CD4-positive, alpha-beta T cell (primary cell): Measurements from ENCODE around the gene ARHGEF28. TPM values are rescaled to one million over a fixed set of nuclear protein-coding genes. Genes with fewer than 3 reads are reported as not detected.

ENCODE experiments used
- ATAC-seq: fragments of 200-7000 bp; cut with Tn5 transposase; one replicate; pipeline ENCODE4 v1.10.0; 2022; ENCODE audit warnings: mild to moderate bottlenecking; ENCODE audit not compliant: poor library complexity
- CTCF ChIA-PET: fragments of 350-600 bp; sonication (Branson Sonifier 250); formaldehyde crosslinking; loops from one replicate; lab custom pipeline; 2021; ENCODE audit warnings: antibody characterized with exemption, inconsistent platforms; lab: Charles Lee
- POLR2A ChIA-PET: fragments of 350-600 bp; sonication (Branson Sonifier 250); formaldehyde crosslinking; loops from one replicate; lab custom pipeline; 2021; ENCODE audit warnings: antibody characterized with exemption, inconsistent platforms; lab: Charles Lee
- DNase-seq, 14 experiments: peaks; one replicate each; pipeline ENCODE4 v3.0.0-alpha.2; 2013 to 2020; ENCODE audit warnings: mixed read lengths in 2 of 14
- H3K27ac ChIP-seq, 2 donors: one replicate each; pipeline versions ENCODE4 v1.5.1 to v1.7.0; 2013; ENCODE audit warnings: low read length in 2 of 2, low read depth in 1 of 2, mild to moderate bottlenecking in 1 of 2
- H3K27me3 ChIP-seq, 2 experiments: 1 replicate in 1 of 2; 2 replicates in 1 of 2; pipeline versions ENCODE4 v1.6.1 to v1.7.0; 2013; ENCODE audit warnings: low read length in 2 of 2, control low read depth in 1 of 2, mild to moderate bottlenecking in 1 of 2, moderate library complexity in 1 of 2; ENCODE audit not compliant: insufficient read depth in 2 of 2, control insufficient read depth in 1 of 2
- H3K36me3 ChIP-seq: one replicate; pipeline ENCODE4 v1.6.1; 2013; ENCODE audit warnings: low read length, control low read depth; ENCODE audit not compliant: insufficient read depth
- H3K4me1 ChIP-seq: one replicate; pipeline ENCODE4 v1.6.1; 2013; ENCODE audit warnings: low read length, control low read depth; ENCODE audit not compliant: insufficient read depth
- H3K4me3 ChIP-seq: one replicate; pipeline ENCODE4 v1.5.1; 2013; ENCODE audit warnings: mild to moderate bottlenecking, low read length, moderate library complexity
- H3K9me3 ChIP-seq, 2 experiments: 1 replicate in 1 of 2; 2 replicates in 1 of 2; pipeline versions ENCODE4 v1.6.1 to v1.7.0; 2013; ENCODE audit warnings: low read length in 2 of 2, mild to moderate bottlenecking in 2 of 2, control low read depth in 1 of 2, moderate library complexity in 1 of 2; ENCODE audit not compliant: control insufficient read depth in 1 of 2, insufficient read depth in 1 of 2
- H3K27ac Mint-ChIP-seq: one replicate; pipeline ENCODE4 v1.8.0; 2020; ENCODE audit warnings: mixed read lengths
- H3K27me3 Mint-ChIP-seq: one replicate; pipeline ENCODE4 v1.8.0; 2021; ENCODE audit warnings: mixed read lengths
- H3K36me3 Mint-ChIP-seq: one replicate; pipeline ENCODE4 v1.8.0; 2021; ENCODE audit warnings: low read depth, mixed read lengths
- H3K4me1 Mint-ChIP-seq: one replicate; pipeline ENCODE4 v1.8.0; 2021; ENCODE audit warnings: low read depth, mixed read lengths
- H3K4me3 Mint-ChIP-seq: one replicate; pipeline ENCODE4 v1.8.0; 2020; ENCODE audit warnings: mild to moderate bottlenecking, mixed read lengths
- H3K9me3 Mint-ChIP-seq: one replicate; pipeline ENCODE4 v1.8.0; 2020; ENCODE audit warnings: mixed read lengths
- CTCF ChIP-seq: fragments of 200-600 bp; IDR thresholded peaks from one replicate; pipeline ENCODE4 v1.8.0; 2022; ENCODE audit warnings: antibody characterized with exemption, mild to moderate bottlenecking
- intact Hi-C, 2 experiments: fragments of 100-400 bp; cut with DNase I in 1 of 2; cut with micrococcal nuclease in 1 of 2; formaldehyde crosslinking; loops; one replicate each; pipeline versions ENCODE4 v1.15.1 to v1.9.0; 2023 to 2025; cut with DNase I, micrococcal nuclease
- total RNA-seq, 174 experiments: library from RNA in 2 of 174; stranded (reverse) in 2 of 174; gene quantifications; one replicate each; pipeline ENCODE4 v1.2.3 and lab custom pipeline; 2021 to 2026

ARHGEF28 gene
- total RNA-seq, 2 experiments from 2014 or later = not detected

GRCh38 chr5:73858776-73859175 is 232.8 kb downstream of the ARHGEF28 start:
- no peaks in the 10 kb centered on the region for H3K9me3 Mint-ChIP-seq
- no peaks in the 10 kb centered on the region for H3K36me3 Mint-ChIP-seq
- H3K36me3 ChIP-seq = no peaks in the 10 kb centered on the region
- ChIA-PET POLR2A (no interaction called here), CTCF (no interaction called here)
- no peak overlapping the region for H3K4me3 Mint-ChIP-seq
- no peaks in the 10 kb centered on the region for H3K4me1 ChIP-seq
- ATAC-seq (no peak), DNase-seq (no peak)
- intact Hi-C loops = no loop called here
- no peaks in the 10 kb centered on the region for H3K4me1 Mint-ChIP-seq
- H3K4me3 ChIP-seq = no peak overlapping the region
- H3K9me3 ChIP-seq = no peaks in the 10 kb centered on the region
- no peak overlapping the region for H3K27ac Mint-ChIP-seq
- no peak overlapping the region for H3K27ac ChIP-seq
- TF ChIP-seq CTCF = no peak
- peaks cover 27% of the 10 kb centered on the region for H3K27me3 Mint-ChIP-seq
- peaks cover 0 to 4% of the 10 kb centered on the region in 2 experiments for H3K27me3 ChIP-seq

DNA sequence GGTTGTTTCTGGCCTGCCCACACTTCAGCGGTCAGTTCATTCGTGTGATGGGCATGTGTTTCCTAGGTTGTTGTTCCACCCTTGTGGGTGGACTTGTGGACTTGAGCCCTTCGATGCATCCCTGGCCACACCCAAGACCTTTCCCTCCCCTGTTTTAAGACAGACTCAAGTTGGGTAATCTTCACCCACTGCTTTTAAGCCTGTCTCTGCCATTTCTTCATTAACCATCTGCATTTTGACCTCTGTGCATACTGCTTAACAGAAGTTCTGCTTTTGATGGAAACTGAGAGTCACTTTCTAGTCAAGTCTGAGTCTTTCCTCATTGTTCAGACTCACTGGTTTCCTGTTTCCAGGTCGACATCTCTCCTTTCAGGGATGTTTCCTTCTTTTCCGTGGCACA is 233.7 kb downstream of the ARHGEF28 start:
- Mint-ChIP-seq H3K27ac (no peak overlapping the region), H3K36me3 (no peaks in the 10 kb centered on the region), H3K4me3 (no peak overlapping the region), H3K9me3 (no peaks in the 10 kb centered on the region), H3K4me1 (no peaks in the 10 kb centered on the region), H3K27me3 (peaks cover 29% of the 10 kb centered on the region)
- DNase-seq (peak in 3 of 14 experiments; percentile 4 to 7 (median 5)), ATAC-seq (no peak)
- Histone ChIP-seq H3K9me3 (no peaks in the 10 kb centered on the region), H3K4me1 (no peaks in the 10 kb centered on the region), H3K4me3 (no peak overlapping the region), H3K36me3 (no peaks in the 10 kb centered on the region), H3K27ac (no peak overlapping the region), H3K27me3 (peaks cover 4% of the 10 kb centered on the region in 2 experiments)
- CTCF ChIA-PET = no interaction called here
- TF ChIP-seq CTCF = no peak
- intact Hi-C loops = no loop called here
- POLR2A ChIA-PET = no interaction called here

GRCh38 chr5:73861313-73861988 is 235.5 kb downstream of the ARHGEF28 start:
- Histone ChIP-seq H3K4me3 (no peak overlapping the region), H3K4me1 (no peaks in the 10 kb centered on the region), H3K36me3 (no peaks in the 10 kb centered on the region), H3K27me3 (peaks cover 4 to 13% of the 10 kb centered on the region in 2 experiments), H3K9me3 (no peaks in the 10 kb centered on the region), H3K27ac (no peak overlapping the region)
- ATAC-seq (no peak), DNase-seq (peak in 1 of 14 experiments; percentile 3)
- ChIA-PET CTCF (no interaction called here), POLR2A (no interaction called here)
- intact Hi-C loops = no loop called here
- H3K4me1 Mint-ChIP-seq = no peaks in the 10 kb centered on the region
- no peak overlapping the region for H3K27ac Mint-ChIP-seq
- no peak overlapping the region for H3K4me3 Mint-ChIP-seq
- no peak for TF ChIP-seq CTCF
- no peaks in the 10 kb centered on the region for H3K9me3 Mint-ChIP-seq
- no peaks in the 10 kb centered on the region for H3K36me3 Mint-ChIP-seq
- H3K27me3 Mint-ChIP-seq = peaks cover 37% of the 10 kb centered on the region
